HEK293T (cell line): Measurements from ENCODE around the gene KLHL28.

Experiments used
- CTCF ChIA-PET: fragments of 350-600 bp; formaldehyde crosslinking; extraction: SDS; loops from one replicate; lab custom pipeline; 2021; ENCODE audit warnings: antibody characterized with exemption, inconsistent platforms; lab: Yijun Ruan, JAX
- POLR2A ChIA-PET: fragments of 350-600 bp; formaldehyde crosslinking; extraction: SDS; loops from one replicate; lab custom pipeline; 2020; ENCODE audit warnings: antibody characterized with exemption, inconsistent platforms; lab: Yijun Ruan, JAX
- DNase-seq: peaks from one replicate; pipeline ENCODE4 v3.0.0; 2012; ENCODE audit warnings: mixed read lengths; ENCODE audit errors: extremely low spot score
- ARNT ChIP-seq: fragments of 450-650 bp; IDR thresholded peaks from 2 replicates; pipeline ENCODE4 v1.6.1; 2017; ENCODE audit warnings: mild to moderate bottlenecking
- BHLHE40 ChIP-seq: fragments of 450-650 bp; IDR thresholded peaks from 2 replicates; pipeline ENCODE4 v1.6.1; 2016; ENCODE audit warnings: mild to moderate bottlenecking, moderate library complexity, borderline replicate concordance
- CTBP1 ChIP-seq: fragments of 450-650 bp; IDR thresholded peaks from 2 replicates; pipeline ENCODE4 v1.6.1; 2016; ENCODE audit warnings: borderline replicate concordance
- ELF4 ChIP-seq: fragments of 450-650 bp; IDR thresholded peaks from 2 replicates; pipeline ENCODE4 v1.6.1; 2017; ENCODE audit warnings: antibody characterized with exemption
- FOXA1 ChIP-seq: fragments of 450-650 bp; IDR thresholded peaks from 2 replicates; pipeline ENCODE4 v1.6.1; 2016; ENCODE audit warnings: mild to moderate bottlenecking
- FOXK2 ChIP-seq: fragments of 450-650 bp; IDR thresholded peaks from 2 replicates; pipeline ENCODE4 v1.6.1; 2016; ENCODE audit warnings: mild to moderate bottlenecking
- FOXM1 ChIP-seq: fragments of 450-650 bp; IDR thresholded peaks from 2 replicates; pipeline ENCODE4 v1.6.1; 2017; ENCODE audit warnings: mild to moderate bottlenecking, borderline replicate concordance
- HDGF ChIP-seq: fragments of 450-650 bp; IDR thresholded peaks from 2 replicates; pipeline ENCODE4 v1.6.1; 2017; ENCODE audit warnings: antibody characterized with exemption, borderline replicate concordance
- L3MBTL2 ChIP-seq: fragments of 450-650 bp; conservative IDR thresholded peaks from 2 replicates; pipeline ENCODE4 v1.6.1; 2016; ENCODE audit warnings: mild to moderate bottlenecking
- LEF1 ChIP-seq: fragments of 450-650 bp; IDR thresholded peaks from 2 replicates; pipeline ENCODE4 v1.6.1; 2017; ENCODE audit warnings: mild to moderate bottlenecking, borderline replicate concordance
- NFRKB ChIP-seq: fragments of 450-650 bp; IDR thresholded peaks from 2 replicates; pipeline ENCODE4 v1.6.1; 2016; ENCODE audit warnings: mild to moderate bottlenecking, moderate library complexity
- SP1 ChIP-seq: fragments of 450-650 bp; IDR thresholded peaks from 2 replicates; pipeline ENCODE4 v1.6.1; 2017
- SUZ12 ChIP-seq: fragments of 450-650 bp; IDR thresholded peaks from 2 replicates; pipeline ENCODE4 v1.6.1; 2016; ENCODE audit warnings: mild to moderate bottlenecking
- TARDBP ChIP-seq: fragments of 450-650 bp; IDR thresholded peaks from 2 replicates; pipeline ENCODE4 v1.6.1; 2016
- ZNF384 ChIP-seq: fragments of 450-650 bp; IDR thresholded peaks from 2 replicates; pipeline ENCODE4 v1.6.1; 2016
- TF ChIP-seq, protein P1 (sequence below): fragments of 450-650 bp; IDR thresholded peaks from 2 replicates; pipeline ENCODE4 v1.6.1; 2016

KLHL28 gene

DNA sequence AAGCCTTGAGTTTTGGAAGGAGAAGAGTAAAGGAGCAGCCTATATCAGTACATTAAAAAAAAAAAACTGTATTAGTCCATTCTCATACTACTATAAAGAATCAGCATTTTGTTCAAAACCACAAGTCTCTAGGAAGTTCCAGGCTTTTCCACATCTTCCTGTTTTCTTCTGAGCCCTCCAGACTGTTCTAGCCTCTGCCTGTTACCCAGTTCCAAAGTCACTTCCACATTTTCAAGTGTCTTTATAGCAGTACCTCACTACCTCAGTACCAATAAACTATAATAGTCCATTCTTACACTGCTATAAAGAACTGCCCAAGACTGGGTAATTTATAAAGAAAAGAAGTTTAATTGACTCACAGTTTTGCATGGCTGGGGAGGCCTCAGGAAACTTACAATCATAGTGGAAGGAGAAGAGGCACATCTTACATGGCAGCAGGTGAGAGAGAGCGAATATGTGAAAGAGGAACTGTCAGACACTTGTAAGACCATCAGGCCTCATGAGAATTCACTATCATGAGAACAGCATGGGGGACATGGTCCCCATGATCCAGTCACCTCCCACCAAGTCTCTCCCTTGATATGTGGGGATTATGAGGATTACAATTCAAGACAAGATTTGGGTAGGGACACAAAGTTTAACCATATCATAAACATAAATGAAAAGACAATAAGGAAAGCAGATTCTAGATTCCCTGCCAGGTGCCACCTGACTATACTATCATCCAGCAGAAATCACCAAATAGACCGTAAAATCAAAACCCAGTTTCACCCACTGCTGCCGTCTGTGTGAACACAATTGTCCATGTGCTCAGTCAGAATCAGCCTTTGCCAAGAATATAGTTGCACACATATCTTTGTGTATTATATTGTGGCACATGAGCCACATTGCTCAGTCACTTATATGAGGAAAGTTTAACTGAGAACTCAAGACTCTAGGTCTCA, 28.0 kb upstream of the KLHL28 start:
- CTCF ChIA-PET, result no interaction called here

GRCh38 chr14:44988694-44989093, 26.9 kb upstream of the KLHL28 start:
- TF ChIP-seq ZNF384 (no peak), ELF4 (no peak), FOXA1 (no peak), TARDBP (no peak), NFRKB (no peak), ARNT (no peak), L3MBTL2 (no peak), SUZ12 (no peak)
- POLR2A ChIA-PET, result no interaction called here
- no peak for DNase-seq
- CTCF ChIA-PET, result no interaction called here

More for the DNA sequence above, 28.0 kb upstream of the KLHL28 start:
- POLR2A ChIA-PET, result no interaction called here
- no peak for TF ChIP-seq FOXA1
- no peak for TF ChIP-seq NFRKB
- no peak for TF ChIP-seq L3MBTL2
- no peak for TF ChIP-seq SUZ12
- no peak for TF ChIP-seq FOXM1
- TF ChIP-seq HDGF, result no peak
- TF ChIP-seq LEF1, result no peak
- no peak for TF ChIP-seq ARNT
- TF ChIP-seq FOXK2, result no peak
- no peak for TF ChIP-seq BHLHE40
- no peak for TF ChIP-seq TARDBP
- no peak for TF ChIP-seq ELF4
- DNase-seq, result no peak

DNA sequence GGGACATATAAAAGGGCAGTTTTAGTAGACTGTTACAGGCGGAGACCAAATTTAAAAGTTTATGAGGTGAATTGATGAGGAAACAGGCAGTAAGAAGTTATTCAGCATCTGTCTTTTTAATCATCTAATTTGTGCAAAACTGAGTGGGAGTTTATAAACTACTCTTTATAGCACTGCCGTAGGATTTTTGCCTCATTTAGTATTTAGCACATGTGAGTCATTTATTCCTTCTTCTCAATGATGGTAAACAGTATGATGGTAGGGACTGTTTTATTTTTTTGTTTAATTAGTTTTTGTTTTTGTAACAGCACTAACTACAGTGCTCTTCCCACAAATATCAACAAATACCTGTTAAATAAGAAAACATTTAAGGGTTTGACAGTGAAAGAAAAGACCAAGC, 20.8 kb upstream of the KLHL28 start:
- CTCF ChIA-PET, result no interaction called here
- TF ChIP-seq, protein P1, sequence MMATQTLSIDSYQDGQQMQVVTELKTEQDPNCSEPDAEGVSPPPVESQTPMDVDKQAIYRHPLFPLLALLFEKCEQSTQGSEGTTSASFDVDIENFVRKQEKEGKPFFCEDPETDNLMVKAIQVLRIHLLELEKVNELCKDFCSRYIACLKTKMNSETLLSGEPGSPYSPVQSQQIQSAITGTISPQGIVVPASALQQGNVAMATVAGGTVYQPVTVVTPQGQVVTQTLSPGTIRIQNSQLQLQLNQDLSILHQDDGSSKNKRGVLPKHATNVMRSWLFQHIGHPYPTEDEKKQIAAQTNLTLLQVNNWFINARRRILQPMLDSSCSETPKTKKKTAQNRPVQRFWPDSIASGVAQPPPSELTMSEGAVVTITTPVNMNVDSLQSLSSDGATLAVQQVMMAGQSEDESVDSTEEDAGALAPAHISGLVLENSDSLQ, result no peak
- TF ChIP-seq CTBP1, result no peak
- POLR2A ChIA-PET, result interaction anchor here (2.1 kb wide), 1 partner anchor 20 kb away, joined by 11 read pairs; the partner anchor contains the start of genes KLHL28 and TOGARAM1

GRCh38 chr14:44981198-44981597, 19.5 kb upstream of the KLHL28 start:
- no peak for TF ChIP-seq LEF1
- TF ChIP-seq HDGF, result no peak
- no peak for TF ChIP-seq ZNF384
- no peak for TF ChIP-seq ARNT
- no peak for TF ChIP-seq FOXK2
- TF ChIP-seq NFRKB, result no peak
- TF ChIP-seq ELF4, result no peak
- no peak for TF ChIP-seq L3MBTL2
- TF ChIP-seq, protein P1, result no peak
- TF ChIP-seq BHLHE40, result no peak
- no peak for TF ChIP-seq FOXM1
- ChIA-PET CTCF (no interaction called here), POLR2A (interaction anchor here (2.1 kb wide), 1 partner anchor 19 kb away, joined by 11 read pairs; the partner anchor contains the start of genes KLHL28 and TOGARAM1)
- no peak for DNase-seq

More for the DNA sequence above, 20.8 kb upstream of the KLHL28 start:
- no peak for DNase-seq

DNA sequence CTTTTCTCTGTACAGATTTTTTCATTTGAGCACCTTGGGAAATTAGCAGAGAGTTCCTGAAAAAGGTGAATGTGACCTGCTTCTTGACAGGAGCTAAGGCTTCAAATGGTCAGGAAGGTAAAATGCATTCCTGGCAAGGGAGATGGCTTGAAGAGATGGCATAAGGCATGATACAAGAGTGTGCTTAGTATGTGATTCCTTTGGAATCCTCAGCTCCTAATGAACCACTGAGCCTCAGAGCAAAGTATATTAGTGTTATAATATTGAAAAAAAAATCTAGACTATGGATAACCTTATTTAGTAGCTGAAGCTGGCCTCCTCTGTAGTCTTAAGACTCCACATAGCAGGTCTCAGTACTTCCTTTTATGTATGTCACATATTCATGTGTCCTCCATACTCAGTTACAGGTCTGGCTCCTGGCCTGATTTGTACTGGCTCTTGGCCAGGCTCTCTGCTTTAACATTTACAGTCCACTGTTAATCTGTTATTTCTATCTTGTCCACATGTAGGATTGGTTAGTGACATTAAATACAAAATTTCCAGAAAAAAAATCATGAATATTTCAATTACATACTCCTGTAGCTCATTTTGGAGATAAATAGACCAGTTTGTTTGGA, 18.1 kb upstream of the KLHL28 start:
- POLR2A ChIA-PET, result interaction anchor here (1.1 to 1.3 kb wide), 2 partner anchors 17 to 19 kb away, joined by 3 to 5 read pairs; partner anchors contain the start of genes KLHL28 and TOGARAM1
- no peak for DNase-seq
- no peak for TF ChIP-seq SP1
- TF ChIP-seq CTBP1, result no peak
- no peak for TF ChIP-seq FOXA1
- no peak for TF ChIP-seq LEF1
- CTCF ChIA-PET, result no interaction called here

DNA sequence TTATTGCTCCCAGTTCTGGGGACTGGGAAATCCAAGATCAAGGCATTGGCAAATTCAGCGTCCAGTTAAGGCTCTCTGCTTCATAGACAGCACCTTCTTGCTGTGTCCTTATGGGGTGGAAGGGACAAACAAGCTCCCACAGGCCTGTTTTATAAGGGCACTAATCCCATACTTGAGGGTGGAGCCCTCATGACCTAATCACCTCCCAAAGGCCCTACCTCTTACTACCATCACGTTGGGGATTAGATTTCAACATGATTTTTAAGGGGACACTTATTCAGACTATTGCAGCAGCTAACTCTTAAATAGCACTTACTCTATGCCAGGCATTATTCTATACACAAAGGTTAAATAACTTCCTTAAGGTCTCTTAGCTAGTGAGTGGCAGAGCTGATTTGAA, 17.5 kb upstream of the KLHL28 start:
- TF ChIP-seq, protein P1, result no peak
- TF ChIP-seq BHLHE40 (no peak), NFRKB (no peak), FOXK2 (no peak), TARDBP (no peak)
- no peak for DNase-seq
- CTCF ChIA-PET, result no interaction called here

More for the DNA sequence above, 17.5 kb upstream of the KLHL28 start:
- POLR2A ChIA-PET, result interaction anchor here (1.1 to 1.3 kb wide), 2 partner anchors 17 to 19 kb away, joined by 3 to 5 read pairs; partner anchors contain the start of genes KLHL28 and TOGARAM1
